Esophagus squamous epithelium (tissue), 4 donors: Measurements from ENCODE around the gene TMEM236.

Experiments used
- POLR2A ChIP-seq, 4 donors: fragments of 450-650 bp; IDR thresholded peaks; one replicate each; pipeline ENCODE4 v1.6.1; 2017; ENCODE audit warnings: antibody characterized with exemption in 4 of 4, mild to moderate bottlenecking in 4 of 4, moderate library complexity in 3 of 4
- TF ChIP-seq, protein P1 (sequence below), 6 experiments: fragments of 450-650 bp in 4 of 6; fragments of 200-600 bp in 2 of 6; sonication (generic) in 2 of 6; IDR thresholded peaks; one replicate each; pipeline ENCODE4 v1.5.1; 2016 to 2019; ENCODE audit warnings: antibody characterized with exemption in 6 of 6, mild to moderate bottlenecking in 4 of 6, moderate library complexity in 4 of 6

DNA sequence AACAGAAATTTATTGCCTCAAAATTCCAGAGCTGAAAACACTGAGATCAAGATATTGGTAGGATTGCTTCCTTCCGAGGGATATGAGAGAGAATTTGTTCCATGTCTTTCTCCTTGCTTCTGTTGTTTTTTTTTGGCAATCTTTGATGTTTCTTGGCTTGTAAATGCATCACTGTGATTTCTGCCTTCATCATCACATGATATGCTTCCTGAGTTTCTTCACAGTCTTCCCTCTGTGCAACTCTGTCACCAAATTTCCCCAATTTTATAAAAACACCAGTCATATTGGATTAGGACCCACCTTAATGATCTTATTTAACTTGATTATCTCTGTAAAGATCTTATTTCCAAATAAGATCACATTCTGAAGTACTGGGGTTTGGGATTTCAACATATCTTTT, 14.7 kb downstream of the TMEM236 start:
- TF ChIP-seq, protein P1, sequence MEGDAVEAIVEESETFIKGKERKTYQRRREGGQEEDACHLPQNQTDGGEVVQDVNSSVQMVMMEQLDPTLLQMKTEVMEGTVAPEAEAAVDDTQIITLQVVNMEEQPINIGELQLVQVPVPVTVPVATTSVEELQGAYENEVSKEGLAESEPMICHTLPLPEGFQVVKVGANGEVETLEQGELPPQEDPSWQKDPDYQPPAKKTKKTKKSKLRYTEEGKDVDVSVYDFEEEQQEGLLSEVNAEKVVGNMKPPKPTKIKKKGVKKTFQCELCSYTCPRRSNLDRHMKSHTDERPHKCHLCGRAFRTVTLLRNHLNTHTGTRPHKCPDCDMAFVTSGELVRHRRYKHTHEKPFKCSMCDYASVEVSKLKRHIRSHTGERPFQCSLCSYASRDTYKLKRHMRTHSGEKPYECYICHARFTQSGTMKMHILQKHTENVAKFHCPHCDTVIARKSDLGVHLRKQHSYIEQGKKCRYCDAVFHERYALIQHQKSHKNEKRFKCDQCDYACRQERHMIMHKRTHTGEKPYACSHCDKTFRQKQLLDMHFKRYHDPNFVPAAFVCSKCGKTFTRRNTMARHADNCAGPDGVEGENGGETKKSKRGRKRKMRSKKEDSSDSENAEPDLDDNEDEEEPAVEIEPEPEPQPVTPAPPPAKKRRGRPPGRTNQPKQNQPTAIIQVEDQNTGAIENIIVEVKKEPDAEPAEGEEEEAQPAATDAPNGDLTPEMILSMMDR (IDR thresholded peaks at IDR 0.05): no peak
- TF ChIP-seq POLR2A (IDR thresholded peaks at IDR 0.05): no peak
